Activated T-cell treated with anti-CD3 and anti-CD28 coated beads, Interleukin-2, amount 50 U/mL, for 24 hours (primary cell): ENCODE results near the gene CRACDL.
"Not testable (repeated sequence)": the region's sequence is repeated elsewhere in the genome, so short reads cannot be mapped to it uniquely, and the experiment has no call there.

ENCODE experiments used
- DNase-seq: peaks from one replicate; pipeline ENCODE4 v3.0.0-alpha.2; 2020
- H3K27ac Mint-ChIP-seq: 2 replicates; pipeline ENCODE4 v1.8.0; 2020; ENCODE audit warnings: mild to moderate bottlenecking, mixed read lengths
- H3K27me3 Mint-ChIP-seq: 2 replicates; pipeline ENCODE4 v1.8.0; 2020; ENCODE audit warnings: mixed read lengths
- H3K36me3 Mint-ChIP-seq: 2 replicates; pipeline ENCODE4 v1.8.0; 2020; ENCODE audit warnings: low read depth, mixed read lengths
- H3K4me1 Mint-ChIP-seq: 2 replicates; pipeline ENCODE4 v1.8.0; 2020; ENCODE audit warnings: low read depth, mixed read lengths
- H3K4me3 Mint-ChIP-seq: 2 replicates; pipeline ENCODE4 v1.8.0; 2020; ENCODE audit warnings: mild to moderate bottlenecking, moderate library complexity, mixed read lengths
- H3K9me3 Mint-ChIP-seq: 2 replicates; pipeline ENCODE4 v1.8.0; 2020; ENCODE audit warnings: mixed read lengths

CRACDL gene

GRCh38 chr2:98903767-98904485, 32.1 kb downstream of the CRACDL start:
- H3K27ac Mint-ChIP-seq = no peak overlapping the region
- no peaks in the 10 kb centered on the region for H3K36me3 Mint-ChIP-seq
- peaks cover 4% of the 10 kb centered on the region for H3K4me1 Mint-ChIP-seq
- H3K4me3 Mint-ChIP-seq = no peak overlapping the region
- no peaks in the 10 kb centered on the region for H3K9me3 Mint-ChIP-seq
- H3K27me3 Mint-ChIP-seq = peaks cover 2% of the 10 kb centered on the region
- DNase-seq = no peak

GRCh38 chr2:98903064-98903355, 33.0 kb downstream of the CRACDL start:
- no peak overlapping the region for H3K4me3 Mint-ChIP-seq
- no peak for DNase-seq
- H3K27ac Mint-ChIP-seq = no peak overlapping the region
- no peaks in the 10 kb centered on the region for H3K4me1 Mint-ChIP-seq
- H3K36me3 Mint-ChIP-seq = no peaks in the 10 kb centered on the region
- H3K27me3 Mint-ChIP-seq = no peaks in the 10 kb centered on the region
- H3K9me3 Mint-ChIP-seq = no peaks in the 10 kb centered on the region

- Mint-ChIP-seq H3K4me1 (no peaks in the 10 kb centered on the region), H3K27me3 (no peaks in the 10 kb centered on the region), H3K9me3 (no peaks in the 10 kb centered on the region), H3K4me3 (no peak overlapping the region), H3K36me3 (no peaks in the 10 kb centered on the region), H3K27ac (no peak overlapping the region)
- no peak for DNase-seq
Measured at GRCh38 chr2:98902209-98903063, 33.6 kb downstream of the CRACDL start.

- H3K27me3 Mint-ChIP-seq = no peaks in the 10 kb centered on the region
Measured at GRCh38 chr2:98901702-98902101, 34.3 kb downstream of the CRACDL start.

GRCh38 chr2:98901291-98901690, 34.7 kb downstream of the CRACDL start:
- H3K27ac Mint-ChIP-seq = no peak overlapping the region
- H3K27me3 Mint-ChIP-seq = no peaks in the 10 kb centered on the region
- DNase-seq = no peak
- no peak overlapping the region for H3K4me3 Mint-ChIP-seq
- no peaks in the 10 kb centered on the region for H3K36me3 Mint-ChIP-seq
- H3K4me1 Mint-ChIP-seq = no peaks in the 10 kb centered on the region
- H3K9me3 Mint-ChIP-seq = no peaks in the 10 kb centered on the region

More at GRCh38 chr2:98901702-98902101, 34.3 kb downstream of the CRACDL start:
- Mint-ChIP-seq H3K4me3 (no peak overlapping the region), H3K36me3 (no peaks in the 10 kb centered on the region), H3K27ac (no peak overlapping the region), H3K9me3 (no peaks in the 10 kb centered on the region), H3K4me1 (no peaks in the 10 kb centered on the region)
- DNase-seq = no peak

GRCh38 chr2:98900721-98901120, 35.3 kb downstream of the CRACDL start:
- Mint-ChIP-seq H3K36me3 (no peaks in the 10 kb centered on the region), H3K4me3 (no peak overlapping the region), H3K27ac (no peak overlapping the region), H3K27me3 (no peaks in the 10 kb centered on the region), H3K9me3 (no peaks in the 10 kb centered on the region), H3K4me1 (no peaks in the 10 kb centered on the region)
- no peak for DNase-seq

GRCh38 chr2:98899703-98900078, 36.3 kb downstream of the CRACDL start:
- H3K4me1 Mint-ChIP-seq, DNase-seq, H3K4me3 Mint-ChIP-seq, H3K9me3 Mint-ChIP-seq, H3K27me3 Mint-ChIP-seq, H3K36me3 Mint-ChIP-seq, H3K27ac Mint-ChIP-seq: not testable (repeated sequence)

- no peak for DNase-seq
- Mint-ChIP-seq H3K36me3 (no peaks in the 10 kb centered on the region), H3K4me3 (no peak overlapping the region), H3K27ac (no peak overlapping the region), H3K4me1 (no peaks in the 10 kb centered on the region), H3K9me3 (no peaks in the 10 kb centered on the region), H3K27me3 (no peaks in the 10 kb centered on the region)
Measured at GRCh38 chr2:98899041-98899702, 36.9 kb downstream of the CRACDL start.

- Mint-ChIP-seq H3K4me3 (no peak overlapping the region), H3K27ac (no peak overlapping the region)
Measured at GRCh38 chr2:98898423-98898841, 37.6 kb downstream of the CRACDL start.

GRCh38 chr2:98897746-98898145, 38.3 kb downstream of the CRACDL start:
- Mint-ChIP-seq H3K9me3 (no peaks in the 10 kb centered on the region), H3K36me3 (no peaks in the 10 kb centered on the region), H3K4me3 (no peak overlapping the region), H3K4me1 (no peaks in the 10 kb centered on the region), H3K27me3 (no peaks in the 10 kb centered on the region), H3K27ac (no peak overlapping the region)
- DNase-seq = no peak

More at GRCh38 chr2:98898423-98898841, 37.6 kb downstream of the CRACDL start:
- Mint-ChIP-seq H3K27me3 (no peaks in the 10 kb centered on the region), H3K9me3 (no peaks in the 10 kb centered on the region), H3K4me1 (no peaks in the 10 kb centered on the region), H3K36me3 (no peaks in the 10 kb centered on the region)
- no peak for DNase-seq

- Mint-ChIP-seq H3K4me1 (no peaks in the 10 kb centered on the region), H3K27ac (no peak overlapping the region), H3K36me3 (no peaks in the 10 kb centered on the region), H3K9me3 (no peaks in the 10 kb centered on the region), H3K4me3 (no peak overlapping the region), H3K27me3 (no peaks in the 10 kb centered on the region)
- no peak for DNase-seq
Measured at GRCh38 chr2:98896944-98897343, 39.1 kb downstream of the CRACDL start.

- no peaks in the 10 kb centered on the region for H3K27me3 Mint-ChIP-seq
- no peaks in the 10 kb centered on the region for H3K4me1 Mint-ChIP-seq
- no peaks in the 10 kb centered on the region for H3K36me3 Mint-ChIP-seq
- H3K4me3 Mint-ChIP-seq = no peak overlapping the region
- DNase-seq = no peak
- no peaks in the 10 kb centered on the region for H3K9me3 Mint-ChIP-seq
- H3K27ac Mint-ChIP-seq = no peak overlapping the region
Measured at GRCh38 chr2:98896416-98896815, 39.6 kb downstream of the CRACDL start.

- no peaks in the 10 kb centered on the region for H3K27me3 Mint-ChIP-seq
- H3K9me3 Mint-ChIP-seq = no peaks in the 10 kb centered on the region
- no peak for DNase-seq
- no peak overlapping the region for H3K4me3 Mint-ChIP-seq
- no peaks in the 10 kb centered on the region for H3K4me1 Mint-ChIP-seq
- H3K27ac Mint-ChIP-seq = no peak overlapping the region
- H3K36me3 Mint-ChIP-seq = no peaks in the 10 kb centered on the region
Measured at GRCh38 chr2:98895901-98896300, 40.1 kb downstream of the CRACDL start.

- Mint-ChIP-seq H3K4me1 (no peaks in the 10 kb centered on the region), H3K36me3 (no peaks in the 10 kb centered on the region), H3K4me3 (no peak overlapping the region), H3K9me3 (no peaks in the 10 kb centered on the region), H3K27me3 (no peaks in the 10 kb centered on the region), H3K27ac (no peak overlapping the region)
- DNase-seq = no peak
Measured at GRCh38 chr2:98895221-98895620, 40.8 kb downstream of the CRACDL start.
